WTC11 (cell line): ENCODE measurements around the gene KCNH3. TPM values are rescaled to one million over a fixed set of nuclear protein-coding genes. Genes with fewer than 3 reads are reported as not detected.

Source experiments
- ATAC-seq: fragments of 200-7000 bp; cut with Tn5 transposase; 2 replicates; pipeline ENCODE4 v1.10.0; 2021; ENCODE audit warnings: mild to moderate bottlenecking, moderate library complexity
- CTCF ChIA-PET: fragments of 300-600 bp; sonication (Branson Sonifier 250); formaldehyde crosslinking; loops from one replicate; lab custom pipeline; 2021; ENCODE audit warnings: antibody characterized with exemption; lab: Charles Lee
- POLR2A ChIA-PET: fragments of 350-600 bp; sonication (Branson Sonifier 250); formaldehyde crosslinking; loops from one replicate; lab custom pipeline; 2021; ENCODE audit warnings: antibody characterized with exemption; lab: Charles Lee
- DNase-seq: peaks from one replicate; pipeline ENCODE4 v3.0.0; 2021; ENCODE audit warnings: low spot score
- H3K27ac Mint-ChIP-seq: 2 replicates; pipeline ENCODE4 v1.8.0; 2021; ENCODE audit warnings: mixed read lengths
- H3K27me3 Mint-ChIP-seq: 2 replicates; pipeline ENCODE4 v1.8.0; 2021; ENCODE audit warnings: low read depth, mild to moderate bottlenecking, moderate library complexity, mixed read lengths
- H3K36me3 Mint-ChIP-seq: 2 replicates; pipeline ENCODE4 v1.8.0; 2021; ENCODE audit warnings: mixed read lengths
- H3K4me1 Mint-ChIP-seq: 2 replicates; pipeline ENCODE4 v1.8.0; 2022; ENCODE audit warnings: mixed read lengths
- H3K4me3 Mint-ChIP-seq: 2 replicates; pipeline ENCODE4 v1.8.0; 2021; ENCODE audit warnings: mild to moderate bottlenecking, moderate library complexity, mixed read lengths
- H3K9me3 Mint-ChIP-seq: 2 replicates; pipeline ENCODE4 v1.8.0; 2021; ENCODE audit warnings: mixed read lengths
- ERG ChIP-seq: fragments of 250-450 bp; sonication (Bioruptor Pico); IDR thresholded peaks from 2 replicates; pipeline ENCODE4 v1.8.0; 2021; ENCODE audit warnings: mild to moderate bottlenecking
- ETV6 ChIP-seq: sonication (generic); formaldehyde crosslinking; IDR thresholded peaks from 2 replicates; pipeline ENCODE4 v1.8.1; 2022; ENCODE audit warnings: mild to moderate bottlenecking, missing genetic modification reagents
- FOXP1 ChIP-seq: sonication (generic); formaldehyde crosslinking; IDR thresholded peaks from 2 replicates; pipeline ENCODE4 v1.8.0; 2022; ENCODE audit warnings: missing genetic modification reagents, mild to moderate bottlenecking, moderate library complexity, borderline replicate concordance
- GTF2I ChIP-seq: fragments of 250-450 bp; sonication (Bioruptor Pico); conservative IDR thresholded peaks from 2 replicates; pipeline ENCODE4 v1.4.0; 2021; ENCODE audit warnings: mild to moderate bottlenecking
- NFATC4 ChIP-seq: fragments of 250-450 bp; sonication (Bioruptor Pico); IDR thresholded peaks from 2 replicates; pipeline ENCODE4 v1.9.0; 2021; ENCODE audit warnings: mild to moderate bottlenecking
- RORB ChIP-seq: fragments of 250-450 bp; sonication (Bioruptor Pico); IDR thresholded peaks from 2 replicates; pipeline ENCODE4 v1.9.0; 2021; ENCODE audit warnings: mild to moderate bottlenecking
- TEAD1 ChIP-seq: sonication (generic); formaldehyde crosslinking; IDR thresholded peaks from 2 replicates; pipeline ENCODE4 v1.8.0; 2022; ENCODE audit warnings: mild to moderate bottlenecking, missing genetic modification reagents
- USF1 ChIP-seq: sonication (generic); formaldehyde crosslinking; IDR thresholded peaks from 2 replicates; pipeline ENCODE4 v1.8.0; 2022; ENCODE audit warnings: mild to moderate bottlenecking, missing genetic modification reagents
- ZNF232 ChIP-seq: sonication (generic); formaldehyde crosslinking; IDR thresholded peaks from 2 replicates; pipeline ENCODE4 v1.8.0; 2022; ENCODE audit warnings: mild to moderate bottlenecking, missing genetic modification reagents
- ZNF263 ChIP-seq: sonication (generic); formaldehyde crosslinking; IDR thresholded peaks from 2 replicates; pipeline ENCODE4 v1.8.1; 2022; ENCODE audit warnings: low read depth, mild to moderate bottlenecking, moderate library complexity, missing genetic modification reagents
- ZNF423 ChIP-seq: fragments of 250-450 bp; sonication (Bioruptor Pico); IDR thresholded peaks from 2 replicates; pipeline ENCODE4 v2.1.2; 2022; ENCODE audit warnings: mild to moderate bottlenecking, moderate library complexity
- total RNA-seq: library from RNA; stranded (reverse); gene quantifications from 3 replicates; pipeline ENCODE4 v1.2.3, GENCODE V29; 2021
- TF ChIP-seq, protein P1 (sequence below): sonication (generic); formaldehyde crosslinking; IDR thresholded peaks from 2 replicates; pipeline ENCODE4 v1.8.0; 2022; ENCODE audit warnings: mild to moderate bottlenecking, missing genetic modification reagents
- TF ChIP-seq, protein P2 (sequence below): sonication (generic); formaldehyde crosslinking; IDR thresholded peaks from 2 replicates; pipeline ENCODE4 v1.8.1; 2023; ENCODE audit warnings: mild to moderate bottlenecking, missing genetic modification reagents
- TF ChIP-seq, protein P3 (sequence below): sonication (generic); formaldehyde crosslinking; IDR thresholded peaks from 2 replicates; pipeline ENCODE4 v1.8.1; 2022; ENCODE audit warnings: mild to moderate bottlenecking, moderate library complexity, missing genetic modification reagents
- TF ChIP-seq, protein P4 (sequence below): sonication (generic); formaldehyde crosslinking; IDR thresholded peaks from 2 replicates; pipeline ENCODE4 v1.8.0; 2023; ENCODE audit warnings: missing genetic modification reagents
- TF ChIP-seq, protein P5 (sequence below): fragments of 250-450 bp; sonication (Bioruptor Pico); IDR thresholded peaks from 2 replicates; pipeline ENCODE4 v2.1.2; 2022; ENCODE audit warnings: mild to moderate bottlenecking, moderate library complexity

The KCNH3 gene
- total RNA-seq, 1 experiment from 2014 or later, result 0.44 TPM

- TF ChIP-seq, protein P1, sequence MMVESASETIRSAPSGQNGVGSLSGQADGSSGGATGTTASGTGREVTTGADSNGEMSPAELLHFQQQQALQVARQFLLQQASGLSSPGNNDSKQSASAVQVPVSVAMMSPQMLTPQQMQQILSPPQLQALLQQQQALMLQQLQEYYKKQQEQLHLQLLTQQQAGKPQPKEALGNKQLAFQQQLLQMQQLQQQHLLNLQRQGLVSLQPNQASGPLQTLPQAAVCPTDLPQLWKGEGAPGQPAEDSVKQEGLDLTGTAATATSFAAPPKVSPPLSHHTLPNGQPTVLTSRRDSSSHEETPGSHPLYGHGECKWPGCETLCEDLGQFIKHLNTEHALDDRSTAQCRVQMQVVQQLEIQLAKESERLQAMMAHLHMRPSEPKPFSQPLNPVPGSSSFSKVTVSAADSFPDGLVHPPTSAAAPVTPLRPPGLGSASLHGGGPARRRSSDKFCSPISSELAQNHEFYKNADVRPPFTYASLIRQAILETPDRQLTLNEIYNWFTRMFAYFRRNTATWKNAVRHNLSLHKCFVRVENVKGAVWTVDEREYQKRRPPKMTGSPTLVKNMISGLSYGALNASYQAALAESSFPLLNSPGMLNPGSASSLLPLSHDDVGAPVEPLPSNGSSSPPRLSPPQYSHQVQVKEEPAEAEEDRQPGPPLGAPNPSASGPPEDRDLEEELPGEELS (CRISPR knock-in tag), result no peak
- no peak for TF ChIP-seq GTF2I (CRISPR knock-in tag)
- TF ChIP-seq, protein P2, sequence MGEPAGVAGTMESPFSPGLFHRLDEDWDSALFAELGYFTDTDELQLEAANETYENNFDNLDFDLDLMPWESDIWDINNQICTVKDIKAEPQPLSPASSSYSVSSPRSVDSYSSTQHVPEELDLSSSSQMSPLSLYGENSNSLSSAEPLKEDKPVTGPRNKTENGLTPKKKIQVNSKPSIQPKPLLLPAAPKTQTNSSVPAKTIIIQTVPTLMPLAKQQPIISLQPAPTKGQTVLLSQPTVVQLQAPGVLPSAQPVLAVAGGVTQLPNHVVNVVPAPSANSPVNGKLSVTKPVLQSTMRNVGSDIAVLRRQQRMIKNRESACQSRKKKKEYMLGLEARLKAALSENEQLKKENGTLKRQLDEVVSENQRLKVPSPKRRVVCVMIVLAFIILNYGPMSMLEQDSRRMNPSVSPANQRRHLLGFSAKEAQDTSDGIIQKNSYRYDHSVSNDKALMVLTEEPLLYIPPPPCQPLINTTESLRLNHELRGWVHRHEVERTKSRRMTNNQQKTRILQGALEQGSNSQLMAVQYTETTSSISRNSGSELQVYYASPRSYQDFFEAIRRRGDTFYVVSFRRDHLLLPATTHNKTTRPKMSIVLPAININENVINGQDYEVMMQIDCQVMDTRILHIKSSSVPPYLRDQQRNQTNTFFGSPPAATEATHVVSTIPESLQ, result no peak
- no peak for TF ChIP-seq FOXP1 (CRISPR knock-in tag)
- TF ChIP-seq ETV6 (CRISPR knock-in tag), result no peak
- TF ChIP-seq TEAD1 (CRISPR knock-in tag), result no peak
- TF ChIP-seq RORB (CRISPR knock-in tag), result no peak
Observed at GRCh38 chr12:49545815-49546214, 7.0 kb downstream of the KCNH3 start (continued).

DNA sequence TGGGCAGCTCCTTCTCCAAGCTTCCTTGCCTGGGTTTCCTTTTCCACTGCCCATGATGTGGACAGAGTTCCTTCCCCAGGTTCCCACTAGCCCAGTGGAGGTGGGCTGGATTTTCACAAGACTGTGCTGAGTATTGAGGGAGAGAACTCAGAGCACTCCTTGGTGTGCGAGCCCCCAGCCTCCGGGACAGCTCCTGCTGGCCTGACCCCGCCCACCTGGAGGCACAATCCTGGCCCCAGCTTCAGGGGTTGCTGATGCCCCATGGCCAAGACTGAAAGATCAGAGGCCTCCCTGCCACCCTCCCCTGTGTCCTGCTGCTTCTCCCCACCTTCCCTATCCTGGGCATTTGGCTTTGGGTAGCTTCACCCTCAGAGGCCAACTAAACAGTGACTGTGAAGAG, 7.7 kb downstream of the KCNH3 start:
- DNase-seq (no peak), ATAC-seq (no peak)
- no peak overlapping the region for H3K4me3 Mint-ChIP-seq
- H3K9me3 Mint-ChIP-seq, result no peaks in the 10 kb centered on the region
- TF ChIP-seq ZNF423 (CRISPR knock-in tag) (no peak), ZNF232 (no peak), ERG (CRISPR knock-in tag) (no peak), USF1 (no peak), NFATC4 (CRISPR knock-in tag) (no peak), ZNF263 (CRISPR knock-in tag) (no peak)
- TF ChIP-seq, protein P3, sequence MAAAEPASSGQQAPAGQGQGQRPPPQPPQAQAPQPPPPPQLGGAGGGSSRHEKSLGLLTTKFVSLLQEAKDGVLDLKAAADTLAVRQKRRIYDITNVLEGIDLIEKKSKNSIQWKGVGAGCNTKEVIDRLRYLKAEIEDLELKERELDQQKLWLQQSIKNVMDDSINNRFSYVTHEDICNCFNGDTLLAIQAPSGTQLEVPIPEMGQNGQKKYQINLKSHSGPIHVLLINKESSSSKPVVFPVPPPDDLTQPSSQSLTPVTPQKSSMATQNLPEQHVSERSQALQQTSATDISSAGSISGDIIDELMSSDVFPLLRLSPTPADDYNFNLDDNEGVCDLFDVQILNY (CRISPR knock-in tag), result no peak
- TF ChIP-seq, protein P4, sequence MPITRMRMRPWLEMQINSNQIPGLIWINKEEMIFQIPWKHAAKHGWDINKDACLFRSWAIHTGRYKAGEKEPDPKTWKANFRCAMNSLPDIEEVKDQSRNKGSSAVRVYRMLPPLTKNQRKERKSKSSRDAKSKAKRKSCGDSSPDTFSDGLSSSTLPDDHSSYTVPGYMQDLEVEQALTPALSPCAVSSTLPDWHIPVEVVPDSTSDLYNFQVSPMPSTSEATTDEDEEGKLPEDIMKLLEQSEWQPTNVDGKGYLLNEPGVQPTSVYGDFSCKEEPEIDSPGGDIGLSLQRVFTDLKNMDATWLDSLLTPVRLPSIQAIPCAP, result no peak
- TF ChIP-seq, protein P5, sequence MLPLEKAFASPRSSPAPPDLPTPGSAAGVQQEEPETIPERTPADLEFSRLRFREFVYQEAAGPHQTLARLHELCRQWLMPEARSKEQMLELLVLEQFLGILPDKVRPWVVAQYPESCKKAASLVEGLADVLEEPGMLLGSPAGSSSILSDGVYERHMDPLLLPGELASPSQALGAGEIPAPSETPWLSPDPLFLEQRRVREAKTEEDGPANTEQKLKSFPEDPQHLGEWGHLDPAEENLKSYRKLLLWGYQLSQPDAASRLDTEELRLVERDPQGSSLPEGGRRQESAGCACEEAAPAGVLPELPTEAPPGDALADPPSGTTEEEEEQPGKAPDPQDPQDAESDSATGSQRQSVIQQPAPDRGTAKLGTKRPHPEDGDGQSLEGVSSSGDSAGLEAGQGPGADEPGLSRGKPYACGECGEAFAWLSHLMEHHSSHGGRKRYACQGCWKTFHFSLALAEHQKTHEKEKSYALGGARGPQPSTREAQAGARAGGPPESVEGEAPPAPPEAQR (CRISPR knock-in tag), result no peak
- H3K27me3 Mint-ChIP-seq, result peaks cover 96% of the 10 kb centered on the region
- no peak overlapping the region for H3K27ac Mint-ChIP-seq
- no peaks in the 10 kb centered on the region for H3K36me3 Mint-ChIP-seq
- peaks cover 23% of the 10 kb centered on the region for H3K4me1 Mint-ChIP-seq
- CTCF ChIA-PET, result interaction anchor here (0.8 to 4.9 kb wide), 4 partner anchors 180 to 204 kb away, joined by 3 to 34 read pairs (median 4); partner anchors contain the start of genes DNAJC22 and SPATS2
- POLR2A ChIA-PET, result no interaction called here
